ENCODE data around the gene MAN2B2. TPM values are rescaled to one million over a fixed set of nuclear protein-coding genes. Genes with fewer than 3 reads are reported as not detected.

MAN2B2 gene
- total RNA-seq, 4 donors from 2014 or later: 3.3 to 5.6 (median 4.5) TPM

GRCh38 chr4:6614701-6615230 lies 39.8 kb downstream of the MAN2B2 start:
- H3K9me3 ChIP-seq: no peaks in the 10 kb centered on the region
- intact Hi-C loops (cut with DNase I; ENCODE audit: low total_unique reads) (no loop called here), in situ Hi-C loops (cut with MboI; ENCODE audit: low sequenced_read_pairs in 4 of 4) (no loop called here)
- no peaks in the 10 kb centered on the region for H3K27me3 ChIP-seq
- H3K27ac ChIP-seq: no peak overlapping the region
- H3K36me3 ChIP-seq: peaks cover 0 to 17% of the 10 kb centered on the region in 2 donors
- TF ChIP-seq POLR2A (IDR thresholded peaks at IDR 0.05) (no peak), CTCF (IDR thresholded peaks at IDR 0.05 in 4 of 5, conservative IDR thresholded peaks at IDR 0.05 in 1 of 5) (no peak)
- ATAC-seq (no peak), DNase-seq (no peak)
- H3K4me1 ChIP-seq: no peaks in the 10 kb centered on the region
- H3K4me3 ChIP-seq: no peak overlapping the region

DNA sequence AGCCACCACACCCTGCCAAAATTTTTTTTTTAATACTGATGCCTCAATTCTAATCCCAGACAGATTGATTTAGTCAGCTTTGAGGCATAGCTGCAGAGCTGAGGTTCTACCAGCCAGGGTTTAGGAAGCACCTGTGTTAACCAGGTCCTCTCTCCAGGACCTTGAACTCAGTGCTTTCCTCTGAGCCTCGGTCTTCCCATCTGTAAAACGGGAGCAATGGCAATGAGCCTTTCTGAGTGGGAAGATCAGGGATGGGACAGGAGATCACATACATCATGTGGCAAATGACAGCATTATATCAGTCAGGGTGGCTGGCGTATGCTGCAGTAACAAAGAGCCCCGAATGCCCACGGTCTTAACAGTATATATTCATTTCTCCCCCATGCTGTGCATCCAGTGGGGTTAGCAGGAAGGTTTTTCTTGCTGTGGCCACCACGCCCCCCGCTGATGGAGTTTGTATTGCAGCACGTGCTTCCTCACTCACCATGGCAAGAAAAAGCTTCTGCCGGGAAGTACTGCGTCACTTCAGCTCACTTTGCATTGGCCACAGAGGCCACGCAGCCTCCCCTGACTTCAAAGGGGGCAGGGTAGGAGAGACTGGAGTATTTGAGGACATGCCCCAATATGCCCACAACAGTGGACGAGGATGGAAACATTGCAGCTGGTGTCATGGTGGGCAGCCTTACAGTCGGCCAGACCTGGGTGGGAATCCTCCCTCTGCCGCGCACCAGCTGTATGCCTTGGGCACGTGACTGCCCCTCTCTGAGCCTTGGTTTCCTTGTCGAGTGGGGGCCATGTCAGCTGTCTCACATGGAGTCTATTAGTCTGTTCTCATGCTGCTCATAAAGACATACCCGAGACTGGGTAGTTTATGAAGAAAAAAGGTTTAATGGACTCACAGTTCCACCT lies 41.4 kb downstream of the MAN2B2 start:
- Histone ChIP-seq H3K36me3 (peaks cover 0 to 13% of the 10 kb centered on the region in 2 donors), H3K27ac (no peak overlapping the region), H3K9me3 (no peaks in the 10 kb centered on the region), H3K4me3 (no peak overlapping the region), H3K4me1 (no peaks in the 10 kb centered on the region), H3K27me3 (no peaks in the 10 kb centered on the region)
- intact Hi-C loops (cut with DNase I; ENCODE audit: low total_unique reads) (no loop called here), in situ Hi-C loops (cut with MboI; ENCODE audit: low sequenced_read_pairs in 4 of 4) (no loop called here)
- DNase-seq: no peak
- TF ChIP-seq CTCF (IDR thresholded peaks at IDR 0.05 in 4 of 5, conservative IDR thresholded peaks at IDR 0.05 in 1 of 5): no peak
- TF ChIP-seq POLR2A (IDR thresholded peaks at IDR 0.05): no peak
- no peak for ATAC-seq

GRCh38 chr4:6617246-6617645 lies 42.3 kb downstream of the MAN2B2 start:
- in situ Hi-C loops (cut with MboI; ENCODE audit: low sequenced_read_pairs in 4 of 4): no loop called here
- TF ChIP-seq POLR2A (IDR thresholded peaks at IDR 0.05): no peak
- no peak for TF ChIP-seq CTCF (IDR thresholded peaks at IDR 0.05 in 4 of 5, conservative IDR thresholded peaks at IDR 0.05 in 1 of 5)
- DNase-seq: no peak
- no peaks in the 10 kb centered on the region for H3K9me3 ChIP-seq
- no peak overlapping the region for H3K27ac ChIP-seq
- H3K27me3 ChIP-seq: no peaks in the 10 kb centered on the region
- H3K4me1 ChIP-seq: no peaks in the 10 kb centered on the region
- H3K4me3 ChIP-seq: no peak overlapping the region
- peaks cover 0 to 11% of the 10 kb centered on the region in 2 donors for H3K36me3 ChIP-seq
- ATAC-seq: no peak
- intact Hi-C loops (cut with DNase I; ENCODE audit: low total_unique reads): no loop called here

DNA sequence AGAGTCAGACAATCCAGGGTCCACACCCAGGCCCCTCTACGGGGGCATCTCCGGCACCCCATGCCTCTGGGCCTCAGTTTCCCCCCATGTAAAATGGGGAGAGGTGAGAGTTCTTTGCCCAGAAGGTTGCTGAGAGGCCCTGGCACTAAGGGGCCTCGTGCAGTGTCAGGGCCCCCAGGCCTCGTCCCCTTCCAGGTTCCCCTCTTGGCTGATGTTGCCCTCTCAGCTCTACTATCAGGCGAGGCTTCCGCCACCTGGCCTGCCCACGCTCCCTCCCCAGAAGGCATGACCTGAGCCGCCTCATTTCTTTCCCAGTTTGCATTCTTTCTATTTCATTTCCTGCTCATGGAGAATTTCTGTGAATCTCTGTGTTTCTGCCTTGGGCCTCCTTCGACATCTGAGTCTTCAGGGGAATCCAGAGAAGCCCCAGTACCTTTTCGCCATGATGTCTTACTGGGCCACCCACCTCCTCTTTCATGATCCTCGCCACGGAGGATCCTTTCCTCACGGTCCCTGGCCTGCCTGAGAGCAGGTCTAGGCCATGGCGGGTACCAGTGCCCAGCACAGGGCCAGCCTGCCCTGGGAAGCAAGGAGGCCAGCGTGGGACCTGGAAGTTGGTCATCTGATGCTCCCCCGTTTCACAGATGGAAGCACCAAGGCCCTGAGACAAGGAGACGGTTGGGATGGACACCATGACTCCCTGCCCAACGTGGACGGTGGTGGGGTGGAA lies 43.6 kb downstream of the MAN2B2 start:
- TF ChIP-seq CTCF (IDR thresholded peaks at IDR 0.05 in 4 of 5, conservative IDR thresholded peaks at IDR 0.05 in 1 of 5): no peak
- TF ChIP-seq POLR2A (IDR thresholded peaks at IDR 0.05): no peak
- ATAC-seq (no peak), DNase-seq (no peak)
- Histone ChIP-seq H3K27me3 (no peaks in the 10 kb centered on the region), H3K4me3 (no peak overlapping the region), H3K27ac (no peak overlapping the region), H3K36me3 (peaks cover 0 to 11% of the 10 kb centered on the region in 2 donors), H3K4me1 (no peaks in the 10 kb centered on the region), H3K9me3 (no peaks in the 10 kb centered on the region)
- in situ Hi-C loops (cut with MboI; ENCODE audit: low sequenced_read_pairs in 4 of 4): no loop called here
- intact Hi-C loops (cut with DNase I; ENCODE audit: low total_unique reads): no loop called here
